Measurements from ENCODE around the gene ZRANB1.

- TF ChIP-seq CTCF (conservative IDR thresholded peaks at IDR 0.05 in 1 of 2, IDR thresholded peaks at IDR 0.05 in 1 of 2; ENCODE audit: low read depth in 1 of 2, low read length in 2 of 2): no peak
- no peak for TF ChIP-seq EZH2 (IDR thresholded peaks at IDR 0.05; ENCODE audit: low read length, missing control alignments)
Measured at GRCh38 chr10:124985162-124985561, 43.2 kb downstream of the ZRANB1 start.

Data from fibroblast of lung (primary cell).